Brain microvascular endothelial cell (primary cell): ENCODE data around the gene KRT10.

Experiments
- DNase-seq: peaks from one replicate; pipeline ENCODE4 v3.0.0-alpha.2; 2020
- H3K27ac ChIP-seq: fragments of 250-450 bp; sonication (Bioruptor Pico); 2 replicates; pipeline ENCODE4 v1.5.1; 2020; ENCODE audit warnings: mild to moderate bottlenecking, moderate library complexity
- H3K27me3 ChIP-seq: fragments of 250-450 bp; sonication (Bioruptor Pico); replicated peaks from 2 replicates; pipeline ENCODE4 v1.5.1; 2020; ENCODE audit warnings: mild to moderate bottlenecking
- H3K36me3 ChIP-seq: fragments of 250-450 bp; sonication (Bioruptor Pico); replicated peaks from 2 replicates; pipeline ENCODE4 v1.5.1; 2020; ENCODE audit warnings: mild to moderate bottlenecking
- H3K4me3 ChIP-seq: 2 replicates; pipeline ENCODE4 v1.5.1; 2011; ENCODE audit warnings: low read depth, mild to moderate bottlenecking, control low read depth, low read length, moderate library complexity
- in situ Hi-C: cut with HindIII; loops from 2 replicates; pipeline ENCODE4 v1.10.0; 2017; ENCODE audit warnings: low sequenced_read_pairs, low pct_ligation_motif_present
- TF ChIP-seq, protein P1 (sequence below): IDR thresholded peaks from 2 replicates; pipeline ENCODE4 v1.5.1; 2011; ENCODE audit warnings: low read depth, mild to moderate bottlenecking, moderate library complexity, low read length, control low read depth, inconsistent platforms; ENCODE audit errors: missing control alignments

Gene KRT10

DNA sequence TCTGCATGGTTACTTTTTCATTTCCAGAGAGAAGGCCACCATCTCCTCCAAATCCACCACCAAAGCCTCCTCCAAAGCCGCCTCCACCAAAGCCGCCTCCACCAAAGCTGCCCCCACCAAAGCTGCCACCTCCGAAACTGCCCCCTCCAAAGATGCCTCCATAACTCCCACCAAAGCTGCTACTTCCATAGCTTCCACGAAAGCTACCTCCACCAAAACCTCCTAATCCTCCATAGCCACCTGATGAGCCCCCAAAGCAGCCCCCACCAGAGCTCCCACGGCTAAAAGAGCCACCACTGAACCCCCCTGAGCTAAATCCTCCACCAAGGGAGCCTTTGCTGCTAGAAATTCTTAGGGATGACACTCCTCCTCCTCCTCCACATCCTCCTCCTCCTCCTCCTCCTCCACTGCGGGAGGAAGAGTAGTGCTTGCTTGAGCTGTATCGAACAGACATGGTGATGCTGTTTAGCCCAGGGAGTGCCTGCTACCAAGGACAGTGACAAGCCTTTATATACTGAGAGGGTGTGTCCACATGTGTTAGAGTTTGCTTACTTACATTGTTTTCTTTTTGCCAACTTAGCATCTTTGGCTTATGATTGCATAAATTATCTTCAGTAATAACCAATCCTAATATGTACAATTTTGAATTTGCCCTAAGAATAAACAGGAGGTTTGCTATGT is at the start of gene KRT10:
Gene KRT10, minus strand, starts transcription at position 483 of the 681 bp plus-strand sequence. Its CDS starts 29 bp downstream, at position 454.
- in situ Hi-C loops, result no loop called here
- no peaks in the 10 kb centered on the region for H3K27me3 ChIP-seq
- DNase-seq, result no peak
- H3K4me3 ChIP-seq, result no peak within 1 kb of the TSS
- no peak within 1 kb of the TSS for H3K27ac ChIP-seq
- peaks cover 3% of the 10 kb centered on the region for H3K36me3 ChIP-seq
- TF ChIP-seq, protein P1, sequence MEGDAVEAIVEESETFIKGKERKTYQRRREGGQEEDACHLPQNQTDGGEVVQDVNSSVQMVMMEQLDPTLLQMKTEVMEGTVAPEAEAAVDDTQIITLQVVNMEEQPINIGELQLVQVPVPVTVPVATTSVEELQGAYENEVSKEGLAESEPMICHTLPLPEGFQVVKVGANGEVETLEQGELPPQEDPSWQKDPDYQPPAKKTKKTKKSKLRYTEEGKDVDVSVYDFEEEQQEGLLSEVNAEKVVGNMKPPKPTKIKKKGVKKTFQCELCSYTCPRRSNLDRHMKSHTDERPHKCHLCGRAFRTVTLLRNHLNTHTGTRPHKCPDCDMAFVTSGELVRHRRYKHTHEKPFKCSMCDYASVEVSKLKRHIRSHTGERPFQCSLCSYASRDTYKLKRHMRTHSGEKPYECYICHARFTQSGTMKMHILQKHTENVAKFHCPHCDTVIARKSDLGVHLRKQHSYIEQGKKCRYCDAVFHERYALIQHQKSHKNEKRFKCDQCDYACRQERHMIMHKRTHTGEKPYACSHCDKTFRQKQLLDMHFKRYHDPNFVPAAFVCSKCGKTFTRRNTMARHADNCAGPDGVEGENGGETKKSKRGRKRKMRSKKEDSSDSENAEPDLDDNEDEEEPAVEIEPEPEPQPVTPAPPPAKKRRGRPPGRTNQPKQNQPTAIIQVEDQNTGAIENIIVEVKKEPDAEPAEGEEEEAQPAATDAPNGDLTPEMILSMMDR, result no peak

DNA sequence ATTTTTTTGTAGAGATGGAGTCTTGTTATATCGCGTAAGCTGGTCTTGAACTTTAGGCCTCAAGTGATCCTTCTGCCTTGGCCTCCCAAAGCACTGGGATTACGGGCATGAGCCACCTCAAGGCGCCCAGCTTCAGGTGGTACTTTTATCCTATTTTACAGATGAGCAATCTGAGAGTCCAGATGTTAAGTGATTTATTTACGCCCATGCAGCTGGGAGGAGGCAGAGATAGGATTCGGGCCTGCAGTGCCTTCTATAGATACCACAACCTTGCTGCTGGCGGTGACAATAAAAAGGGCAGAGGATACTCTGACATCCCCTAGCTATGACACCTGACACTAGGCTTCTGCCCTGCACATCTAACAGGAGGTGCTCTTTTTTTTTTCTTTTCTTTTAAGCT is 48.9 kb upstream of the KRT10 start:
- DNase-seq, result no peak
- TF ChIP-seq, protein P1, result no peak
- Histone ChIP-seq H3K36me3 (no peaks in the 10 kb centered on the region), H3K4me3 (no peak overlapping the region), H3K27me3 (no peaks in the 10 kb centered on the region), H3K27ac (no peak overlapping the region)
- in situ Hi-C loops, result no loop called here

DNA sequence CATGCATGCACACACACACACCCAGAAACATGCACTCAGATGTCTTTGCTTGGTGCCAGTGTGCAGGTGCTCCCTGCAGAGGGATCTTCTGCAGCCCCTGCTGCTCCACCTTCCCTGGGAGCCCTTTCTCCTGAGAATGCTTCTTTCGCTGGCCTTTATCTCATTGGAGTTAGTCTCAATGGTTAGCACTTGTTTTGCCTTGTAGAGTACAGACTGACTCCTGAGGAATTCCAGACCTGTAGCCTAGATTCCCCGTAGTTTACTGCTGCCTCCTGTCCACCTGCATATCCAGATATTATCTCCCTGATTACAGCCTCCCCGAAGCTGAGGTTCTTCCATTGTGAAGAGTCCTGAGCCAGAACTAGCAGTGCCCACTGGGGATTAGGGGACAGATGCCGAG is 47.7 kb upstream of the KRT10 start:
- no peak overlapping the region for H3K4me3 ChIP-seq
- H3K27ac ChIP-seq, result no peak overlapping the region
- H3K36me3 ChIP-seq, result no peaks in the 10 kb centered on the region
- TF ChIP-seq, protein P1, result no peak
- no peaks in the 10 kb centered on the region for H3K27me3 ChIP-seq
- no peak for DNase-seq
- in situ Hi-C loops, result no loop called here

DNA sequence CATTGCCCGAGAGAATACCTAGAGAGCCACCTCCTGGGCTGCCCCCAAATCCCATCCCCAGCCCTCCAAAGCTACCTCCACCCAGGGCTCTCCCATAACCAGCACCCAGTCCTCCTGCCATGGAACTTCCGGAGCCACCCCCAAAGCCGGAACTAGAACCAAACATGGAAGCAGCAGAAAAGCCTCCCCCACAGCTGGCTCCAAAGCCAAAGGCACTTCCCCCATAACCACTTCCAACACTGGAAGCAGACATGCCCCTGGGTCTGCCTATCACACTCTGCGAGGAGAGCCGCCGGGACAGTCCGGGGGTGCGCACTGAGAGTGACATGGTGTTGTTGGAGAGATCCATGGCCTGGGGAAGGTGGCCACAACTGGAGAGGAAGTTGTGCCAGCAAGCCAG is 44.4 kb upstream of the KRT10 start, which contains the start of gene KRT12:
Gene KRT12, minus strand, starts transcription at position 386 of the 400 bp plus-strand sequence. Its CDS starts 37 bp downstream, at position 349.
- DNase-seq, result no peak
- Histone ChIP-seq H3K4me3 (no peak within 1 kb of the TSS), H3K27ac (no peak within 1 kb of the TSS), H3K36me3 (no peaks in the 10 kb centered on the region), H3K27me3 (no peaks in the 10 kb centered on the region)
- in situ Hi-C loops, result no loop called here
- TF ChIP-seq, protein P1, result no peak

DNA sequence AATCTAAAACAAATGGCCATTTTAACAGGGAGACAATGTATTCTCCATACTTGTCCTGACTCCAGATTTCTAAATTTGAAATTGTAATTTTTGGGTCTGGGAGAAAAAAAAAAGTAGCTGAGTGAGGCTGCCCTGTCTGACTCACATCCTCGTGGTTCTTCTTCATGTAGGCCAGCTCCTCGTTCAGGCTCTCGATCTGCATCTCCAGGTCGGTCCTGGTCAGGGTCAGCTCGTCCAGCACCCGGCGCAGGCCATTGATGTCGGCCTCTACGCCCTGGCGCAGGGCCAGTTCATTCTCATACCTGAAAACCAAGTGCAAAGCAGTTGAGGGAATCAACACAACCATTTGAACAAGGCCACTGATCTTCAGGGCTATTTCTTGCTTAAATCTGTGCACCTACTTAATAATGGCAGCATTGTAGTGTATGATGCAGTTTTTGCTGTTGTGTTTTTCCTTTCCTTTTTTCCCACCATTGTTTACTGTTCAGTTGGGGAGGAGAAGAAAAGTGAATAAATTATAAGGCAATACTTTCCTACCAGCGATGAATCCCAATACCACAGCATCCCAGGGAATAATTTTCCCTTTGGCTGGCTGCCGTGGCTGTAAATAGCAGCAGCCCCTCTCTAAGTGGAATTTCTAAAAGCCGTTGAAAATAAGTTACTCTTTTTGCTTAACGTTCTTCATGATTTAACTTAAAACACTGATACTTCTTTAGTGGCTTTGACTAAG is 42.4 kb upstream of the KRT10 start:
- TF ChIP-seq, protein P1, result no peak
- in situ Hi-C loops, result no loop called here

More for the DNA sequence above, 42.4 kb upstream of the KRT10 start:
- Histone ChIP-seq H3K27ac (no peak overlapping the region), H3K4me3 (no peak overlapping the region), H3K36me3 (no peaks in the 10 kb centered on the region), H3K27me3 (no peaks in the 10 kb centered on the region)
- no peak for DNase-seq
